ENCODE measurements around the gene KDM2A. TPM values are rescaled to one million over a fixed set of nuclear protein-coding genes. Genes with fewer than 3 reads are reported as not detected.
A peak's percentile ranks its signal among the peaks of the same experiment; 100 is the strongest.

The KDM2A gene
- total RNA-seq, 1 donor from 2014 or later = 38.4 TPM

DNA sequence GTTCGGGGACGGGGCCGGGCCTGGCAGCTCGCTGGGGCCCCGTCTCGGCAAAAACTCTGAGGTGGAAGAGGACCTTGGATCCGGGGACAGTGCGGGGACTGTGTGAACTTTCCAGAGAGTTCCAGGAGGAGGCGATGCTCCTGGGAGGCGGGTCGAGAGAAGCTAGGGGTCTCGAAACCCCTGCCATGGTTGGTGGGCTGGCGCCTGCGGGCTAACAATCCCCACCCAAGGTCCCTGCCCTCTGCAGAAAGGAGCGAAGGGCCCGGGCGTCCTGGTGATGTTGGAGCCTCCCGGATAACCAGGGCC, 142.5 kb downstream of the KDM2A start:
- FAIRE-seq (no peak), DNase-seq (ENCODE audit: low read depth) (no peak)
- Histone ChIP-seq H3K36me3 (ENCODE audit: control insufficient read depth, insufficient read depth, low read length) (peaks cover 3% of the 10 kb centered on the region), H3K4me3 (ENCODE audit: low read depth, low read length) (no peak overlapping the region), H3K27me3 (ENCODE audit: control insufficient read depth, insufficient read depth, low read length) (no peaks in the 10 kb centered on the region)
- TF ChIP-seq, protein P1, sequence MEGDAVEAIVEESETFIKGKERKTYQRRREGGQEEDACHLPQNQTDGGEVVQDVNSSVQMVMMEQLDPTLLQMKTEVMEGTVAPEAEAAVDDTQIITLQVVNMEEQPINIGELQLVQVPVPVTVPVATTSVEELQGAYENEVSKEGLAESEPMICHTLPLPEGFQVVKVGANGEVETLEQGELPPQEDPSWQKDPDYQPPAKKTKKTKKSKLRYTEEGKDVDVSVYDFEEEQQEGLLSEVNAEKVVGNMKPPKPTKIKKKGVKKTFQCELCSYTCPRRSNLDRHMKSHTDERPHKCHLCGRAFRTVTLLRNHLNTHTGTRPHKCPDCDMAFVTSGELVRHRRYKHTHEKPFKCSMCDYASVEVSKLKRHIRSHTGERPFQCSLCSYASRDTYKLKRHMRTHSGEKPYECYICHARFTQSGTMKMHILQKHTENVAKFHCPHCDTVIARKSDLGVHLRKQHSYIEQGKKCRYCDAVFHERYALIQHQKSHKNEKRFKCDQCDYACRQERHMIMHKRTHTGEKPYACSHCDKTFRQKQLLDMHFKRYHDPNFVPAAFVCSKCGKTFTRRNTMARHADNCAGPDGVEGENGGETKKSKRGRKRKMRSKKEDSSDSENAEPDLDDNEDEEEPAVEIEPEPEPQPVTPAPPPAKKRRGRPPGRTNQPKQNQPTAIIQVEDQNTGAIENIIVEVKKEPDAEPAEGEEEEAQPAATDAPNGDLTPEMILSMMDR (IDR thresholded peaks at IDR 0.05; ENCODE audit: insufficient read depth, low read length, severe bottlenecking) = peak; percentile 17

GRCh38 chr11:67261946-67262681, 143.1 kb downstream of the KDM2A start:
- FAIRE-seq (no peak), DNase-seq (ENCODE audit: low read depth) (no peak)
- no peaks in the 10 kb centered on the region for H3K36me3 ChIP-seq (ENCODE audit: control insufficient read depth, insufficient read depth, low read length)
- no peak overlapping the region for H3K4me3 ChIP-seq (ENCODE audit: low read depth, low read length)
- no peaks in the 10 kb centered on the region for H3K27me3 ChIP-seq (ENCODE audit: control insufficient read depth, insufficient read depth, low read length)
- TF ChIP-seq, protein P1 (IDR thresholded peaks at IDR 0.05; ENCODE audit: insufficient read depth, low read length, severe bottlenecking) = no peak

GRCh38 chr11:67262731-67263675, 143.9 kb downstream of the KDM2A start:
- peak; percentile 85 for DNase-seq (ENCODE audit: low read depth)
- Histone ChIP-seq H3K4me3 (ENCODE audit: low read depth, low read length) (no peak overlapping the region), H3K36me3 (ENCODE audit: control insufficient read depth, insufficient read depth, low read length) (peaks cover 2% of the 10 kb centered on the region), H3K27me3 (ENCODE audit: control insufficient read depth, insufficient read depth, low read length) (no peaks in the 10 kb centered on the region)
- TF ChIP-seq, protein P1 (IDR thresholded peaks at IDR 0.05; ENCODE audit: insufficient read depth, low read length, severe bottlenecking) = peak; percentile 85
- peak; percentile 91 for FAIRE-seq

DNA sequence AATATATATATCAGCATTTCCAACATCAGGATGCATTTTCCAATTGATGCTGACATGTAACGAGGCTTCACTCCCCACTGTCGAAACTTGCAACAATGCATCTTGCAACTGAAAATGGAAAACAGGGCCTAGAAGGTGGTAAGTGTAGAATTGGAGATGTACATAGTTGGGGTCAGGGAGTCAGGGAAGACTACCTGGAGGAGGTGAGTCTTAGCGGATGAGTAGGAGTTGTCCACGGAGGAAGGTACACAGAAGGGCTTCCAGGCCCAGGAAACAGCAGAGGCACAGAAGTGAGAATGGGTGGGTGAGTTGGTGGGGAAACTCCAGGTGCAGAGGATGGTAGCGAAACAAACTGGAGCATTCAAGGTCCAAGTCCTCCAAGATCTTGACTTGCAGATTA, 145.2 kb downstream of the KDM2A start:
- Histone ChIP-seq H3K4me3 (ENCODE audit: low read depth, low read length) (no peak overlapping the region), H3K27me3 (ENCODE audit: control insufficient read depth, insufficient read depth, low read length) (no peaks in the 10 kb centered on the region), H3K36me3 (ENCODE audit: control insufficient read depth, insufficient read depth, low read length) (peaks cover 11% of the 10 kb centered on the region)
- FAIRE-seq (no peak), DNase-seq (ENCODE audit: low read depth) (no peak)
- TF ChIP-seq, protein P1 (IDR thresholded peaks at IDR 0.05; ENCODE audit: insufficient read depth, low read length, severe bottlenecking) = no peak

DNA sequence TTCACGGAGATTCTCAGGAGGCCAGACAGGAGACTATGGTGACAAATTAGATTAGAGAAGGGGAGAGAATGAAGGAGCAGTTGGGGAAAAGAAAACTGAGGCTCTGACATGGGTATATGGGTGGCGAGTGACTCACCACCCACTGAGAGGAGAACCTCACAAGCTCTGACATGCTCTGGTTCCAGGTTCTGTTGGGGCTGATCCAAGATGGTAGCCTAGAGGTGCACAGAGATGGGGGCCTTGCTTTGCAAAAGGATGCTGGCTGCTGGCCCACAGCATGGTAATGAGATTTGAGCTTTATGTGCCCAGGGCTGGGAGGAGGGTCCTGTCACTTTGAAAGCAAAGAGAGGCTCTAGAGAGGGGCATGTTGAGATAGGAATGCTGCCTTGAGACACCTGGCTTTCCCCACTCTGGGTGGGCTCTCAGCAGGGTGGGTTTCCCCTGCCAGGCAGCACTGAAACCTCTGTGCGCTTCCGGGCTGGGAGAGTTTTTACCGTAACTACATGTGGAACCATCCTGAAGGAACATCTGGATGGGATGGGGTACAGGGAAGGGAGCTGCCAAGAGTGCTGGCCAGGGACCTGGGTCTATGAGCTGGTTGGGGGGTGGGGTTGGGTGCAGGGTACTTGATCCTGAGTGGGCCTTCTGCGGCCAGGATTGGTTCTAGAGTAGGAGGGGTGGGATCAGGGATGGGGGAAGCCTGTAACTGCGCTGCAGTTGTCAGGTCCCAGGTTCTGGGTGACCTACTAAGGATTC, 146.0 kb downstream of the KDM2A start:
- TF ChIP-seq, protein P1 (IDR thresholded peaks at IDR 0.05; ENCODE audit: insufficient read depth, low read length, severe bottlenecking) = no peak
- H3K36me3 ChIP-seq (ENCODE audit: control insufficient read depth, insufficient read depth, low read length) = peaks cover 13% of the 10 kb centered on the region
- H3K27me3 ChIP-seq (ENCODE audit: control insufficient read depth, insufficient read depth, low read length) = no peaks in the 10 kb centered on the region
- peak; percentile 82 for DNase-seq (ENCODE audit: low read depth)
- no peak overlapping the region for H3K4me3 ChIP-seq (ENCODE audit: low read depth, low read length)
- no peak for FAIRE-seq
